ENCODE data around the gene RRAGC. TPM values are rescaled to one million over a fixed set of nuclear protein-coding genes. Genes with fewer than 3 reads are reported as not detected.

RRAGC gene
- total and polyA plus RNA-seq, 2 experiments from 2014 or later = 9.3 to 12.8 TPM

DNA sequence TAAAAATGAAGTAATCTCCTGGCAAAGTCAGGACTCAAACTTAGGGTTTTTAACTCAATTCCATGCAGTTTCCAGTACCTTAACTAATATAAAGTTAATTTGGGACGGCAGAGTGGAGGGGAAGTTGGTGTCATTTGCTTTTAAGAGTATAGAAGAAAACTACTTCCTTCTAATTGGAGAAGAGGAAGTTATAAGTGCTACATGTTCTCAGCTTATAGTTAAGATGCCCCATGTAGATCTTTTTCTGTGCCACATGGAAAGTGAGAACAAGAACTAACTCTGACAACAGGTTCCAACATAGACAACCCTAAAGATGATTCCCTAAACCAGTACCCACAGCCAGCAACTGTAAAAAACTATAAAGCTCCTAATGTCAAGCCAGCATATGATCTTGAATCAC is 11.5 kb downstream of the RRAGC start (continued):
- TF ChIP-seq, protein P1, sequence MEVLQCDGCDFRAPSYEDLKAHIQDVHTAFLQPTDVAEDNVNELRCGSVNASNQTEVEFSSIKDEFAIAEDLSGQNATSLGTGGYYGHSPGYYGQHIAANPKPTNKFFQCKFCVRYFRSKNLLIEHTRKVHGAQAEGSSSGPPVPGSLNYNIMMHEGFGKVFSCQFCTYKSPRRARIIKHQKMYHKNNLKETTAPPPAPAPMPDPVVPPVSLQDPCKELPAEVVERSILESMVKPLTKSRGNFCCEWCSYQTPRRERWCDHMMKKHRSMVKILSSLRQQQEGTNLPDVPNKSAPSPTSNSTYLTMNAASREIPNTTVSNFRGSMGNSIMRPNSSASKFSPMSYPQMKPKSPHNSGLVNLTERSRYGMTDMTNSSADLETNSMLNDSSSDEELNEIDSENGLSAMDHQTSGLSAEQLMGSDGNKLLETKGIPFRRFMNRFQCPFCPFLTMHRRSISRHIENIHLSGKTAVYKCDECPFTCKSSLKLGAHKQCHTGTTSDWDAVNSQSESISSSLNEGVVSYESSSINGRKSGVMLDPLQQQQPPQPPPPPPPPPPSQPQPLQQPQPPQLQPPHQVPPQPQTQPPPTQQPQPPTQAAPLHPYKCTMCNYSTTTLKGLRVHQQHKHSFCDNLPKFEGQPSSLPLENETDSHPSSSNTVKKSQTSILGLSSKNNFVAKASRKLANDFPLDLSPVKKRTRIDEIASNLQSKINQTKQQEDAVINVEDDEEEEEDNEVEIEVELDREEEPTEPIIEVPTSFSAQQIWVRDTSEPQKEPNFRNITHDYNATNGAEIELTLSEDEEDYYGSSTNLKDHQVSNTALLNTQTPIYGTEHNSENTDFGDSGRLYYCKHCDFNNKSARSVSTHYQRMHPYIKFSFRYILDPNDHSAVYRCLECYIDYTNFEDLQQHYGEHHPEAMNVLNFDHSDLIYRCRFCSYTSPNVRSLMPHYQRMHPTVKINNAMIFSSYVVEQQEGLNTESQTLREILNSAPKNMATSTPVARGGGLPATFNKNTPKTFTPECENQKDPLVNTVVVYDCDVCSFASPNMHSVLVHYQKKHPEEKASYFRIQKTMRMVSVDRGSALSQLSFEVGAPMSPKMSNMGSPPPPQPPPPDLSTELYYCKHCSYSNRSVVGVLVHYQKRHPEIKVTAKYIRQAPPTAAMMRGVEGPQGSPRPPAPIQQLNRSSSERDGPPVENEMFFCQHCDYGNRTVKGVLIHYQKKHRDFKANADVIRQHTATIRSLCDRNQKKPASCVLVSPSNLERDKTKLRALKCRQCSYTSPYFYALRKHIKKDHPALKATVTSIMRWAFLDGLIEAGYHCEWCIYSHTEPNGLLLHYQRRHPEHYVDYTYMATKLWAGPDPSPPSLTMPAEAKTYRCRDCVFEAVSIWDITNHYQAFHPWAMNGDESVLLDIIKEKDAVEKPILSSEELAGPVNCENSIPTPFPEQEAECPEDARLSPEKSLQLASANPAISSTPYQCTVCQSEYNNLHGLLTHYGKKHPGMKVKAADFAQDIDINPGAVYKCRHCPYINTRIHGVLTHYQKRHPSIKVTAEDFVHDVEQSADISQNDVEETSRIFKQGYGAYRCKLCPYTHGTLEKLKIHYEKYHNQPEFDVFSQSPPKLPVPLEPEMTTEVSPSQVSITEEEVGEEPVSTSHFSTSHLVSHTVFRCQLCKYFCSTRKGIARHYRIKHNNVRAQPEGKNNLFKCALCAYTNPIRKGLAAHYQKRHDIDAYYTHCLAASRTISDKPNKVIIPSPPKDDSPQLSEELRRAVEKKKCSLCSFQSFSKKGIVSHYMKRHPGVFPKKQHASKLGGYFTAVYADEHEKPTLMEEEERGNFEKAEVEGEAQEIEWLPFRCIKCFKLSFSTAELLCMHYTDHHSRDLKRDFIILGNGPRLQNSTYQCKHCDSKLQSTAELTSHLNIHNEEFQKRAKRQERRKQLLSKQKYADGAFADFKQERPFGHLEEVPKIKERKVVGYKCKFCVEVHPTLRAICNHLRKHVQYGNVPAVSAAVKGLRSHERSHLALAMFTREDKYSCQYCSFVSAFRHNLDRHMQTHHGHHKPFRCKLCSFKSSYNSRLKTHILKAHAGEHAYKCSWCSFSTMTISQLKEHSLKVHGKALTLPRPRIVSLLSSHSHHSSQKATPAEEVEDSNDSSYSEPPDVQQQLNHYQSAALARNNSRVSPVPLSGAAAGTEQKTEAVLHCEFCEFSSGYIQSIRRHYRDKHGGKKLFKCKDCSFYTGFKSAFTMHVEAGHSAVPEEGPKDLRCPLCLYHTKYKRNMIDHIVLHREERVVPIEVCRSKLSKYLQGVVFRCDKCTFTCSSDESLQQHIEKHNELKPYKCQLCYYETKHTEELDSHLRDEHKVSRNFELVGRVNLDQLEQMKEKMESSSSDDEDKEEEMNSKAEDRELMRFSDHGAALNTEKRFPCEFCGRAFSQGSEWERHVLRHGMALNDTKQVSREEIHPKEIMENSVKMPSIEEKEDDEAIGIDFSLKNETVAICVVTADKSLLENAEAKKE (CRISPR knock-in tag; IDR thresholded peaks at IDR 0.05) = no peak
- no peak for TF ChIP-seq CREB1 (CRISPR knock-in tag; IDR thresholded peaks at IDR 0.05; ENCODE audit: low read depth)
- TF ChIP-seq ZNF331 (CRISPR knock-in tag; IDR thresholded peaks at IDR 0.05; ENCODE audit: low read depth) = no peak
- no peak for TF ChIP-seq POLR2AphosphoS5 (IDR thresholded peaks at IDR 0.05; ENCODE audit: low read depth)
- no peak for TF ChIP-seq EZH2 (IDR thresholded peaks at IDR 0.05; ENCODE audit: low read depth, unreplicated experiment)
- no peak for TF ChIP-seq NANOG (IDR thresholded peaks at IDR 0.05; ENCODE audit: borderline replicate concordance)
- TF ChIP-seq REST (IDR thresholded peaks at IDR 0.05; ENCODE audit: unreplicated experiment) = no peak
- TF ChIP-seq, protein P2, sequence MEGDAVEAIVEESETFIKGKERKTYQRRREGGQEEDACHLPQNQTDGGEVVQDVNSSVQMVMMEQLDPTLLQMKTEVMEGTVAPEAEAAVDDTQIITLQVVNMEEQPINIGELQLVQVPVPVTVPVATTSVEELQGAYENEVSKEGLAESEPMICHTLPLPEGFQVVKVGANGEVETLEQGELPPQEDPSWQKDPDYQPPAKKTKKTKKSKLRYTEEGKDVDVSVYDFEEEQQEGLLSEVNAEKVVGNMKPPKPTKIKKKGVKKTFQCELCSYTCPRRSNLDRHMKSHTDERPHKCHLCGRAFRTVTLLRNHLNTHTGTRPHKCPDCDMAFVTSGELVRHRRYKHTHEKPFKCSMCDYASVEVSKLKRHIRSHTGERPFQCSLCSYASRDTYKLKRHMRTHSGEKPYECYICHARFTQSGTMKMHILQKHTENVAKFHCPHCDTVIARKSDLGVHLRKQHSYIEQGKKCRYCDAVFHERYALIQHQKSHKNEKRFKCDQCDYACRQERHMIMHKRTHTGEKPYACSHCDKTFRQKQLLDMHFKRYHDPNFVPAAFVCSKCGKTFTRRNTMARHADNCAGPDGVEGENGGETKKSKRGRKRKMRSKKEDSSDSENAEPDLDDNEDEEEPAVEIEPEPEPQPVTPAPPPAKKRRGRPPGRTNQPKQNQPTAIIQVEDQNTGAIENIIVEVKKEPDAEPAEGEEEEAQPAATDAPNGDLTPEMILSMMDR (conservative IDR thresholded peaks at IDR 0.05; ENCODE audit: low read depth in 2 of 2) = no peak
- TF ChIP-seq EZH2phosphoT487 (IDR thresholded peaks at IDR 0.05; ENCODE audit: unreplicated experiment) = no peak
- TF ChIP-seq STAT1 (IDR thresholded peaks at IDR 0.05; ENCODE audit: unreplicated experiment) = no peak
